Mesendoderm (in vitro differentiated cells): ENCODE data around the gene CALHM3.

Experiments used
- DNase-seq: peaks from one replicate; pipeline ENCODE4 v3.0.0; 2013
- H2AK5ac ChIP-seq: 2 replicates; pipeline ENCODE4 v1.6.1; 2013; ENCODE audit warnings: low read length, inconsistent platforms
- H2BK120ac ChIP-seq: 2 replicates; pipeline ENCODE4 v1.6.1; 2013; ENCODE audit warnings: low read depth, mild to moderate bottlenecking, low read length, moderate library complexity, mixed read lengths
- H2BK15ac ChIP-seq: replicated peaks from 2 replicates; pipeline ENCODE4 v1.6.1; 2013; ENCODE audit warnings: low read depth, mild to moderate bottlenecking, moderate library complexity
- H2BK5ac ChIP-seq: 2 replicates; pipeline ENCODE4 v1.6.1; 2013; ENCODE audit warnings: low read length, inconsistent platforms
- H3K18ac ChIP-seq: 2 replicates; pipeline ENCODE4 v1.6.1; 2013; ENCODE audit warnings: mild to moderate bottlenecking, low read length, mixed read lengths
- H3K23ac ChIP-seq: one replicate; pipeline ENCODE4 v1.6.1; 2013; ENCODE audit warnings: low read length
- H3K27ac ChIP-seq: 2 replicates; pipeline ENCODE4 v1.5.1; 2013; ENCODE audit warnings: low read depth, mild to moderate bottlenecking, inconsistent platforms, low read length, moderate library complexity
- H3K27me3 ChIP-seq: 2 replicates; pipeline ENCODE4 v1.6.1; 2013; ENCODE audit warnings: low read length, control low read depth, mild to moderate bottlenecking, inconsistent platforms; ENCODE audit not compliant: insufficient read depth, poor library complexity
- H3K36me3 ChIP-seq: 2 replicates; pipeline ENCODE4 v1.6.1; 2013; ENCODE audit warnings: low read length, inconsistent platforms; ENCODE audit not compliant: control insufficient read depth, insufficient read depth
- H3K4ac ChIP-seq: one replicate; pipeline ENCODE4 v1.6.1; 2013; ENCODE audit warnings: low read depth, mild to moderate bottlenecking, low read length, moderate library complexity
- H3K4me1 ChIP-seq: 2 replicates; pipeline ENCODE4 v1.6.1; 2013; ENCODE audit warnings: low read depth, low read length, inconsistent platforms; ENCODE audit not compliant: control insufficient read depth
- H3K4me2 ChIP-seq: 2 replicates; pipeline ENCODE4 v1.6.1; 2013; ENCODE audit warnings: low read length
- H3K4me3 ChIP-seq: 2 replicates; pipeline ENCODE4 v1.5.1; 2013; ENCODE audit warnings: mild to moderate bottlenecking, low read length
- H3K56ac ChIP-seq: one replicate; pipeline ENCODE4 v1.6.1; 2013; ENCODE audit warnings: low read length
- H3K79me1 ChIP-seq: 2 replicates; pipeline ENCODE4 v1.6.1; 2013; ENCODE audit warnings: low read length, inconsistent platforms
- H3K79me2 ChIP-seq: 2 replicates; pipeline ENCODE4 v1.6.1; 2013; ENCODE audit warnings: mild to moderate bottlenecking, low read length; ENCODE audit not compliant: control insufficient read depth, insufficient read depth
- H3K9ac ChIP-seq: 2 replicates; pipeline ENCODE4 v1.6.1; 2013; ENCODE audit warnings: low read length, inconsistent platforms
- H4K5ac ChIP-seq: one replicate; pipeline ENCODE4 v1.6.1; 2013; ENCODE audit warnings: low read length
- H4K8ac ChIP-seq: one replicate; pipeline ENCODE4 v1.6.1; 2013; ENCODE audit warnings: low read depth, mild to moderate bottlenecking, control low read depth, low read length, moderate library complexity
- WGBS: extraction: QIAGEN DNeasy Blood & Tissue Kit; methylation state at CpG from one replicate; pipeline ENCODE4 v1.1.7; 2013; ENCODE audit warnings: low lambda C conversion rate, missing lambda C conversion rate; ENCODE audit not compliant: insufficient coverage; ENCODE audit errors: extremely low coverage; 5-methylcytosine and 5-hydroxymethylcytosine counted together

Gene CALHM3

GRCh38 chr10:103512166-103512565, 33.1 kb upstream of the CALHM3 start:
- no peaks in the 10 kb centered on the region for H3K27me3 ChIP-seq
- no peak for DNase-seq
- H3K9ac ChIP-seq, result no peak overlapping the region
- H4K8ac ChIP-seq, result no peak overlapping the region
- H3K4ac ChIP-seq, result no peak overlapping the region
- no peak overlapping the region for H2BK120ac ChIP-seq
- no peaks in the 10 kb centered on the region for H3K79me2 ChIP-seq
- H3K4me3 ChIP-seq, result no peak overlapping the region
- H3K56ac ChIP-seq, result no peak overlapping the region
- no peak overlapping the region for H2BK15ac ChIP-seq
- H3K23ac ChIP-seq, result no peak overlapping the region
- no peak overlapping the region for H3K18ac ChIP-seq
- no peak overlapping the region for H3K4me2 ChIP-seq
- no peaks in the 10 kb centered on the region for H3K36me3 ChIP-seq
- no peak overlapping the region for H2AK5ac ChIP-seq
- H3K79me1 ChIP-seq, result no peaks in the 10 kb centered on the region
- H3K4me1 ChIP-seq, result no peaks in the 10 kb centered on the region
- H2BK5ac ChIP-seq, result no peak overlapping the region
- H3K27ac ChIP-seq, result no peak overlapping the region
- H4K5ac ChIP-seq, result no peak overlapping the region

- WGBS, result no CpG with 5 or more reads among the region's 10 CpGs
- Histone ChIP-seq H3K4me3 (no peak overlapping the region), H3K79me2 (no peaks in the 10 kb centered on the region), H4K8ac (no peak overlapping the region), H3K27ac (no peak overlapping the region), H2BK5ac (no peak overlapping the region), H3K23ac (no peak overlapping the region), H3K56ac (no peak overlapping the region), H3K79me1 (no peaks in the 10 kb centered on the region), H3K4me2 (no peak overlapping the region), H3K9ac (no peak overlapping the region), H3K4ac (no peak overlapping the region), H4K5ac (no peak overlapping the region), H3K4me1 (no peaks in the 10 kb centered on the region), H2BK120ac (no peak overlapping the region), H3K18ac (no peak overlapping the region), H3K27me3 (no peaks in the 10 kb centered on the region), H3K36me3 (no peaks in the 10 kb centered on the region), H2AK5ac (no peak overlapping the region), H2BK15ac (no peak overlapping the region)
- no peak for DNase-seq
Measured at GRCh38 chr10:103510791-103511752, 32.0 kb upstream of the CALHM3 start.

DNA sequence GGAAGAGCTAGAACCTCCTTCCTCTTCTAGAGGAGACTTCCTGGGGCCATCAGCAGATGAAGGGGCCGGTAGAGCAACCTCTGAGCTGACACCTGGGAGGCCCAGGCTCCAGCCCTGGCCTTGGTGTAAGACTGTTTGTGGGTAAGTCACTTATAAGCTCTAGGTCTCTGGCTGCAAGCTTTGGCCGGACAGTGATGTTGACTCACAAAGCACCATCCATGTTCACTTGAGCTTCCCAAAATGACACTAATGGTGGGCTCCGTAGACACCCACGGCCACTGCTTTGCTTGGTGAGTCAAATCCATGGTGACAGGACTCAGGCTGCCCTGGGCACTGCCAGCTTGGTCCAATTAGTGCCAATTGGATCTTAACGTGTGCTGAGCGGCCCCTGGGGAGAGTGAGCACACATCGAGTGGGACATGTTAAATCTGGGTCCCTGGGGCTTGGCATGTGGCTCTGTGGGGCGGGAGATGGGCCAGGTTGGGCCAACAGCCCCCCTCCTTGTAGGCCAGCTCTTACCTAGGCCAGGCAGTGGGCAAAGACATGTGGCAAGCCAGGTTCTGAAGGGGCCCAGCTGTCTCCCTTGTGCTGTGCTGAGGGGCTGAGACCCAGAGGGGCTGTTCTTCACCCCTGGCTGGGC, 31.1 kb upstream of the CALHM3 start:
- Histone ChIP-seq H3K79me1 (no peaks in the 10 kb centered on the region), H3K56ac (no peak overlapping the region), H2AK5ac (no peak overlapping the region), H2BK5ac (no peak overlapping the region), H3K36me3 (no peaks in the 10 kb centered on the region), H3K27ac (no peak overlapping the region), H3K4me3 (no peak overlapping the region), H4K8ac (no peak overlapping the region), H2BK15ac (no peak overlapping the region), H3K4ac (no peak overlapping the region), H3K27me3 (no peaks in the 10 kb centered on the region), H3K79me2 (no peaks in the 10 kb centered on the region), H2BK120ac (no peak overlapping the region), H3K4me1 (no peaks in the 10 kb centered on the region), H4K5ac (no peak overlapping the region), H3K9ac (no peak overlapping the region), H3K4me2 (no peak overlapping the region), H3K18ac (no peak overlapping the region), H3K23ac (no peak overlapping the region)
- no CpG with 5 or more reads among the region's 8 CpGs for WGBS
- no peak for DNase-seq

DNA sequence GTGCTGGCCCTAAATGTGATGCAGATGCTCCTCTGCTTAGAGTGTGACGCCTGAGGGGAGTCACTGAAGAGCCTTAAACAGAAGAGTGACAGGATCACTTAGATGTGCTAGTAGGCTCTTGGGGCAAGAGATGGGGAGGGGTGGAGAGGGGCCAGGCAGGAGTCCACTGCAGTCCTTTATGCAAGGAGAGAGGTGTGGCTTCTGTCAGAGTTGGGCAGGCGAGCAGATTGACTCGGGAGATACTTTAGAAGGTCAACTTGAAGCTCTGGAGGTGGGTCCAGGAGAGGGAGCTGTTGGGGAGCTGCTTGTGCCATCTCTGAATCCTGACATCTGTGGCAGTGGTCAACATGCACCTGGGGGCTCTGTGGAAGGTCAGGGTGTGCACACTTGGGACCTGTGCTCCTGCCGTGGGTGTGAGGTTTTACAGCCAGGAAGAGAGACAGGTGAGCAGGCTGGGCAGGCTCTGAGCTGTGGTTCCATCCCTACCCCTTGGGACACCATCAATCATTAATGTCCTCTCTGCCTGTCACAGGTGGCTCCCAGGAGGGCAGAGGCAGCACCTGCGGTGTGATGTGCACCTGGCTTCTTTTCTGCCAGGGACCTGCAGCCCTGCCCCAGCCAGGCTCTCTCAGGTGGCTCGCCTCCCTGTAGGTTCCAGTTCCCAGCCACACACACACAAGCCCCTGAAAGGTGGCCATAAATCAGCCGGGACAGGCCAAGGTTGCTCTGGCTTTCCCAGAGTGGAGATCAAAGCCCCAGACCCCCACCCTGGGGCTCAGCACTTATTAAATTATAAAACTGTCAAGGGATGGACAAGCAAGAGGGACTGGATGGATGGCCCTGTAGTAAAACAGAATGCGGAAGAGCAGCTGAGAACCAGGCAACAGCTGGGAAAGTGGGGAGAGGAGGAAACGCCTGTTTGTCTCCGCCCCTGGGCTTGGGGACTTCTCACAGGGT, 28.5 kb upstream of the CALHM3 start:
- no peak overlapping the region for H3K4ac ChIP-seq
- no peaks in the 10 kb centered on the region for H3K79me2 ChIP-seq
- no peak overlapping the region for H4K5ac ChIP-seq
- no peak overlapping the region for H3K9ac ChIP-seq
- peak; percentile 45 for DNase-seq
- H3K4me1 ChIP-seq, result no peaks in the 10 kb centered on the region
- H3K18ac ChIP-seq, result no peak overlapping the region
- no peak overlapping the region for H4K8ac ChIP-seq
- no peak overlapping the region for H2BK5ac ChIP-seq
- no peak overlapping the region for H3K27ac ChIP-seq
- H3K4me2 ChIP-seq, result no peak overlapping the region
- H3K36me3 ChIP-seq, result no peaks in the 10 kb centered on the region
- no peaks in the 10 kb centered on the region for H3K79me1 ChIP-seq
- H3K4me3 ChIP-seq, result no peak overlapping the region
- H3K56ac ChIP-seq, result no peak overlapping the region
- WGBS, result no CpG with 5 or more reads among the region's 10 CpGs
- H2BK15ac ChIP-seq, result no peak overlapping the region
- H2AK5ac ChIP-seq, result no peak overlapping the region
- H2BK120ac ChIP-seq, result no peak overlapping the region
- H3K23ac ChIP-seq, result no peak overlapping the region
- no peaks in the 10 kb centered on the region for H3K27me3 ChIP-seq

GRCh38 chr10:103506061-103506460, 27.0 kb upstream of the CALHM3 start:
- Histone ChIP-seq H3K18ac (no peak overlapping the region), H3K4me2 (no peak overlapping the region), H3K27ac (no peak overlapping the region), H3K9ac (no peak overlapping the region), H2AK5ac (no peak overlapping the region), H4K8ac (no peak overlapping the region), H3K4me1 (no peaks in the 10 kb centered on the region), H2BK5ac (no peak overlapping the region), H3K23ac (no peak overlapping the region), H3K79me2 (no peaks in the 10 kb centered on the region), H2BK120ac (no peak overlapping the region), H3K4me3 (no peak overlapping the region), H3K79me1 (no peaks in the 10 kb centered on the region), H2BK15ac (no peak overlapping the region), H3K36me3 (no peaks in the 10 kb centered on the region), H4K5ac (no peak overlapping the region), H3K27me3 (no peaks in the 10 kb centered on the region), H3K56ac (peak overlapping the region; percentile 22), H3K4ac (no peak overlapping the region)
- WGBS, result no CpG with 5 or more reads among the region's 4 CpGs
- DNase-seq, result no peak
